Posterior cingulate gyrus (tissue), 11 donors: ENCODE data around the gene ANXA1.

Source experiments
- DNase-seq, 10 donors: peaks; one replicate each; pipeline versions ENCODE4 v3.0.0 to v3.0.0-alpha.2; 2020 to 2021; ENCODE audit warnings: mixed read lengths in 3 of 10
- intact Hi-C: fragments of 100-400 bp; cut with DNase I; formaldehyde crosslinking; loops from one replicate; pipeline ENCODE4 v1.15.1; 2023

Gene ANXA1

GRCh38 chr9:73137286-73137899 is 14.3 kb upstream of the ANXA1 start:
- no peak for DNase-seq
- intact Hi-C loops, result no loop called here

GRCh38 chr9:73137914-73138313 is 13.8 kb upstream of the ANXA1 start:
- intact Hi-C loops, result no loop called here
- DNase-seq, result no peak

GRCh38 chr9:73138516-73138915 is 13.1 kb upstream of the ANXA1 start:
- intact Hi-C loops, result no loop called here
- DNase-seq, result no peak

DNA sequence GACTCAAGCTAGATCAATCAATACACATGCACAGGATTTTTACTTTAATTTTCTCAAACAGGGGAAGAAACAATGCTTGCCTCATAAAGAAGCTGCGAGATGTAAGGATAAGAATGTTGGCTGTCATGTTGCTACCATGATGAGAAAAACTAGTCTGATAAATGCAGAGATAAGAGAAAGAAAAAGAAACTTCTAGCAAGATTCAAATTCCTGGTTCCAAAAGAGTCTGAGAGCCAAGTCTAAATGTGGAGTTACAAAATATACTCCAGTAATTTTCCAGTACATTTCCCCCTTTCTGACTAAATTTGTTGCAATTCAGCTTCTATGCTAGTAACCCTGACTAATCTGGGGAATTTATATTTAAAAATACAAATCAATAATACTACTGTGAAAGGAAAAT is 10.4 kb upstream of the ANXA1 start:
- intact Hi-C loops, result no loop called here
- DNase-seq, result no peak

DNA sequence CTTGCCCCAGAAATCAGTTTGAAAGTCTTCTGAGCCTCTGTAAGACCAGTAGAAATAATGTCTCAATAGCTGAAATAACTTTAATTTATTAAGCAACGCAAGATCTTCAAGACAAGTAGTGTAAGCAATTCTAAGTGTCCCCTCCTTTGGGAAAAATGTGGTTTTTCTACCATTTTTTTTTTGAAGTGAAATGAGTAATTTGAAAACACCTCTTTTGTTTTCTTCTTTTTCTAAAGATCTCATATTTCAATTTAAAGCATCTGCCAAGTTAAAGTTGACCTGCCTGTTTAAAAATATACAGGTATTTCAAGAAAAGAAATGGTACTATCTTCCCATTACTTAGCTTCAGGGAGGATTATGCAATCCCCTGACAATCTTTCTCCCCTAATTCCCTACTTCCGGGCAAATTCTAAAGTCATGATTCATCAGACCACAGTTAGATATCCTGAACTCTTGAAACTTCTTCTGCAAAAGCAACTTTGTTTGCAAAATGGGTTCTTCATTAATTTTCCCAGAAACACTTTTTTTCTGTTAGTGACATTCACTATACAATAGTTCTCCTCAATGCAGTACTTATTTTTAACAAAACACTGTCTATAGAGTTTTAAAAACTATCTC is 7.8 kb upstream of the ANXA1 start:
- no peak for DNase-seq
- intact Hi-C loops, result no loop called here

DNA sequence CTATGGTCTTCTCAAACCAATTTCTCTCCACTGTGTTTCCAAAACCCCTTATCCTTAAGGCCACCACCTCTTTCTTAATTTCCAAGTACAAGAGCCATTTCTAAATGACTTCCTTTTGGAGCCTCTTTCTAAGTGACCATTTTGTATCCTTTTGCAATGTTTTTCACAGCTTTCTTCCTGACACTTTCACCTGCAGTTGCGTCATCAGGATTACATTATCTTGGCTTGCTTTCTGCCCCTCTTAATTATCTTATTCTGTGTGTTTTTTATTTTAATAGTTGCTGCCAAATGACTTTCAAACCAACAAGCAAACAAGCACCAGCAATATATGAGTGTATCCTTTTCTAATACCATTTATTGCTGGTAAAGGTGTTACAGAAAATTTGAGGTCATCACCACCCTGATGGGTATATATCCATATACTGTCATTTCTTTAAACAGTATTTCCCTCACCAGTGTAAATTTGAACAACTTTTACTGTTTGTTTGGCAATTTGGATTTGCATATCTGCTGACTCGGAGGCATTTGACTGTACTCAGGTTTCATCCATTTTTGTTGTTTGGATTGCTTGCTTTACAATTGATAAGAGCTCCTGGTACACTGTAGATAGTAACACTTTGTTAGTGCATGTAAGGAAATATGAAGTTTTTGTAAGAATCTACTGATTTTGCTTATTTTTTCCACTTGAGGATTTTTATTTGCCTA is 5.4 kb upstream of the ANXA1 start:
- intact Hi-C loops, result no loop called here
- no peak for DNase-seq

- intact Hi-C loops, result no loop called here
- DNase-seq, result no peak
Observed at GRCh38 chr9:73148447-73148937, 3.2 kb upstream of the ANXA1 start.

DNA sequence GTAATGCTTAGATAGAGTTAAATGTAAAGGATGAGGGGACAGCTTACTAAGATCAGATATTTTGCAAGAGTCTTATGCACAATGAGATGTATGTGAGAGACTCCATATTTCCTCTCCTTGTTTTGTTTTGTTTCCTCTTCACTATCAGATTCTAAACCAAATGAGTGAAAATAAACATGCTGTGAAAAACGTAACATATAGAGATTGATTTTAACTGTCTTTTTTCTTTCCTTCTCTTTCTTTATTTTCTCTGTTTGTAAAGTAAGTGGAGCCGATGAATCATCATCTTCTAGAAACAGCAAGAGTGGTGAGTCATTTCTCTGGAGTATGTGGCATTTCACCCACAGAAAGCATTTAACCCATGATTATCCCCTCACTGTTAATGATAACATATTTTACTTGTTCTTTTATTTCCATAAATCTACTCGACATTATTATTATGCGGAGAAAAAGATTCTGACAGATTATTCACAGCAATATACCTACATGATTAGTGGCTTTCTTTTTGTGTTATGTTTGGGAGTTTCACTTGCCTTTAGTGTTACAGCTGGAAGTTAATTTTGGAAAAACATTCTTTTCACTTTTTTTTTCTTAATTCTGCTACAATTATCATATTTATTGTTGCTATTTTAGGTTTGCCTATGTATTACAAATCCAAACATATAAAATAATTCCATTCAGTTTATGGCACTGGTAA is 2.1 kb upstream of the ANXA1 start:
- intact Hi-C loops, result no loop called here
- no peak for DNase-seq

- DNase-seq, result no peak
- intact Hi-C loops, result no loop called here
Observed at GRCh38 chr9:73152543-73152844, 829 bp downstream of the ANXA1 start.

- intact Hi-C loops, result no loop called here
- no peak for DNase-seq
Observed at GRCh38 chr9:73152953-73153352, 1.3 kb downstream of the ANXA1 start.

GRCh38 chr9:73153793-73154227 is 2.1 kb downstream of the ANXA1 start:
- intact Hi-C loops, result no loop called here
- DNase-seq, result no peak

- DNase-seq, result no peak
- intact Hi-C loops, result no loop called here
Observed at GRCh38 chr9:73154271-73154670, 2.6 kb downstream of the ANXA1 start.

DNA sequence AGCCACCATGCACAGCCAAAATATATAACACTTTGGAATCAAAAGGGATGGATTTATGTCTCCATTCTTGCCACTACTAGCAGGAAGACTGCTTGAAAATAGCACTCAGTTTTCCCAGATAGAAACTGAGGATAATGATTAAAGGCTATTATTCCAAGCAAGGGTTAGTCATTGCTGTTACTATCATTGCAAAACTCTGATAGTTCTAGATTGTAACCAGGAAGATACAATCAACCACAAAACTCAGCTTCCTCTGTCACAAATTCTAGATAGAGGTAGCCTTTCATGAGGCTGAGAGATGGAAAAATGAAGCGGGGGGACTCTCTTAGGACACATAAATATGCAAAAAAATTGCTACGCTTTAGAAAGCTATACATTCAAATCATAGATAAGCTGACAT is 3.1 kb downstream of the ANXA1 start:
- intact Hi-C loops, result no loop called here
- DNase-seq, result no peak

DNA sequence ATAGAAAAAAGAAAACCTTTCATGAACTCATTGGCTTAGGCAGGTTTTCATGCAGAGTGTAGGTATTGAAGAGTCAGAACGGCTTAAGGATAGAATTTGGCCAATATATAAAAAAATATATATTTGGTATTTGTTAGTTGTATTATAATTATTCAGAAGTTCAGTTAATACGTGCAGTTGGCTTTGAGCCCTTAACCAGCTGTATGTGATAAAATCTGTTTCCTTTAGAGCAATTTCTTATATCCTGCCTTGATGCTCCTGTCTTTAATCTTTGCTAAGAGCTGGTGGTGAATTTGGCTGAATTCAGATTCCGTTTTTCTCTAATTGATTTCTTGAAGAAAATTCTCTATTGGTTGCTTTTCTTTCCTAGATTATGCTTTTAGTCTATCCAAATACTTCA is 3.7 kb downstream of the ANXA1 start:
- intact Hi-C loops, result no loop called here
- DNase-seq, result no peak

DNA sequence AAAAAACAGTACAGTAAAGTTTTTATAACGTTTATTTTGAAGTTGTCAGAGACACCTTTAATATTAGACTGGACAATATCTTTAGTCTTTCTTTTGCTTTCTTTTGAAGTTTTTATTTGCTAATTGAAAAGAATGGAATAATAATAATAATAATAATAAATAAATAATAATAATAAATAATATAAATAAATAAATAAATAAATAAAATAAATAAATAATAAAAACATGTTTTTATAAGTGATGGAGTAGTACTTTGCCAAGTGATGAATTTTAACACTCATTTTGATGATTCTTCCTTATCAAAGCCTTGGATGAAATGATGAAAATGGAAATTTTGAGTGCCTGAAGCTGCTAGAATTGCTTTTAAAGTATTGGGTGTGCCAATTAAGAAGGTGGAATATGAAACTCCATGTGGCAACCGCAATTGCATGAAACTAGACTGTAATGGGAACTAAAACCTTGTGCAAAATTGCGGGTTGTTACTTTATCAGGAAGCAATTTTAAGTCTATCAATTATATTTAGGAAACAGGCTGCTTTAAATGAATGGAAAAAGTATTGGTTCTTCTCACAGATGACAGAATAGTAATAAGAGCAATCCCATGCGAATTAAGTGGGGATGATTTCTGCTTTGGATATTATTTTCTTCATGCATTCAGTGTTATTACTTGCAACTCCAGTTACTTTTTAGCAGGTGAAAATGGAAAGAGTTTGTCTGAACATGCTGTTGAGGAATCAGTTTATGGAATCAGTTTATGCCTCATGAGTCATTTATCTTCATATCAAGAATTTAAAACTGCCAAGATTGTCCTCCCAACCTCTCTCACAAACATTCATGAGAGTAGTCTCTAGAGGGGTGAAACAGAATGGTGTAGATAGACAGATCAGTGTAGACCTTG is 4.6 kb downstream of the ANXA1 start:
- intact Hi-C loops, result no loop called here
- no peak for DNase-seq

- no peak for DNase-seq
- intact Hi-C loops, result no loop called here
Observed at GRCh38 chr9:73156865-73157187, 5.2 kb downstream of the ANXA1 start.

DNA sequence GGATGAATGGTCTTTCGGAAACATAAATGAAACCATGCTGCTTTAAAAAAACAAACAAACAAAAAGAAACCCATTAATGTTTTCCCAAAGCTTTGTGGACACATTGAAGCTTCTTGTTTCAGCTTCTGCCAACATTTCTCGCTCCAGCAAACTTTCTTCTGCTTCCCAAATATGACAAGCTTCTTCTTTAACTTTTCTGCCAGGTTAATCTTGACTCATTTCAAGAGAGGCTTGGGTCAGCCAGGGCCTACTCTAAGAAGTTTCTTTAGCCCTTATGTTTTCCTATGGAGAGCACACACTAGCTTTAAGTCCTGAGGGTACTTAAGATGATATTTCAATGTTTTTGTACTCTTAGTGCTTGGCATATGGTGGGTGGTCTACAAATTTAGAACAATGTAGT is 6.1 kb downstream of the ANXA1 start:
- intact Hi-C loops, result no loop called here
- DNase-seq, result no peak

DNA sequence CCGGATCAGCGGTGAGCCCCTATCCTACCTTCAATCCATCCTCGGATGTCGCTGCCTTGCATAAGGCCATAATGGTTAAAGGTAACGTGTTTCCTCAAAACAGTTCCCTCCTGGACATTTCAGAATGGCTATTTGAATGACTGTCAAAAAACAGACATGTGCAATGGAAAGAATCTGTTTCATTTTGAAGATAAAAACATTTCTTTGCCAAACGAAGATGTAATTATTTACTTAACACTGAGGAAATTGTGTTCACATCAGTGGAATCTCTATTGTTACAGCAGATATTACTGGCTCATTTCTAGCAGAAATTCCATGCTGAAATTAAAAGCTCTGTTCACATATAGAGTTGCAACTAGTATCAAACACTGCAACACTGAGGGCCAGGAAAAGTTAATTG is 7.1 kb downstream of the ANXA1 start:
- intact Hi-C loops, result no loop called here
- no peak for DNase-seq

GRCh38 chr9:73160868-73161267 is 9.2 kb downstream of the ANXA1 start:
- DNase-seq, result no peak
- intact Hi-C loops, result no loop called here

GRCh38 chr9:73162987-73163768 is 11.5 kb downstream of the ANXA1 start:
- intact Hi-C loops, result no loop called here
- no peak for DNase-seq
